Measurements from ENCODE around the gene PKM.

PKM gene

DNA sequence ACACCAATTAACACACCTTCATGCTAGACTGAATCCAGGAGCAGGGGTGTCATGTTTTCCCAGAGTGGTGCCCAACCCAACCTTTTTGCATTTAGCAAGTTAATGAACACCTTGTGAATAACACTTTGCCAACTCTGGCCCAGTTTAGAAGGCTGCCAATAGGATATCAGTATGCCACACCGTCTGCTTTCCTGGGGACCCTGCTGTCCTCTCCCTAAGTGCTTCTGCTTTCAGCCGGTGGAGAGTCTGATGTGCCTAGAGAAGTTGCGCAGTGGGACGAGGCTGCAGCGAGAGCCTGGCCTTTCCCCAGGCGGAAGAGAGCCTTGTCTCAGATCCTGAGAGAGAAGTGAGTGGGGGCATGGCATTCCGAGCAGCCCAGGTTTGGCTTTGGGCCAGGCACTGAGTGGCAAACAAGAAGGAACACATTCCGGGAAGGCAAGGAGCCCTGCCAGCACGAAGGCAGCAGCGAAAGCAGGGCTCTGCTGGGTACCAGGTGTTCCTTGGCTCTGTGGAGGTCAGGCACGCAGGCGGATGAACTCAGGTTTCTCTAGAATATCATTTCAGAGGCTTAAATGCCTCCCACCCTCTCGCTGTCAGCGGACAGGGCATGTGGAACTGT is 75.9 kb downstream of the PKM start:
- no peak for ATAC-seq

DNA sequence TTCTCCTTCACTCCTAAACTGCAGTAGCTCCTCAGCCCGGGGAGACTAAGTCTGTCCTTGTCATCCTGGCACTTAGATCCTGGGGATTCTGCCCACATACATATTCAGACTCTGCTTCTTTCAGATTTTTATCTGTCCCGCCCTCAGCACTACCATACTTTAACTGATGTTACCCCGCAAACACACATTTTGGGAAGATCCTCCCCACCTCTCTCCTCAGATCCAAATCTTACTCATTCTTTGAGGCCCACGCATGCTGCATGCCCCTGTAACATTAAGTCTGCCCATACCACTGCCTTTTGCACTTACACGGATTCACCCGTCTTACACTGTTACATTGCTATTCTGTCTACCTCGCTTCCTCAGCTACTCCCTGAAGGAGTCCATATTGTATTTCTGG is 76.7 kb downstream of the PKM start:
- no peak for ATAC-seq

DNA sequence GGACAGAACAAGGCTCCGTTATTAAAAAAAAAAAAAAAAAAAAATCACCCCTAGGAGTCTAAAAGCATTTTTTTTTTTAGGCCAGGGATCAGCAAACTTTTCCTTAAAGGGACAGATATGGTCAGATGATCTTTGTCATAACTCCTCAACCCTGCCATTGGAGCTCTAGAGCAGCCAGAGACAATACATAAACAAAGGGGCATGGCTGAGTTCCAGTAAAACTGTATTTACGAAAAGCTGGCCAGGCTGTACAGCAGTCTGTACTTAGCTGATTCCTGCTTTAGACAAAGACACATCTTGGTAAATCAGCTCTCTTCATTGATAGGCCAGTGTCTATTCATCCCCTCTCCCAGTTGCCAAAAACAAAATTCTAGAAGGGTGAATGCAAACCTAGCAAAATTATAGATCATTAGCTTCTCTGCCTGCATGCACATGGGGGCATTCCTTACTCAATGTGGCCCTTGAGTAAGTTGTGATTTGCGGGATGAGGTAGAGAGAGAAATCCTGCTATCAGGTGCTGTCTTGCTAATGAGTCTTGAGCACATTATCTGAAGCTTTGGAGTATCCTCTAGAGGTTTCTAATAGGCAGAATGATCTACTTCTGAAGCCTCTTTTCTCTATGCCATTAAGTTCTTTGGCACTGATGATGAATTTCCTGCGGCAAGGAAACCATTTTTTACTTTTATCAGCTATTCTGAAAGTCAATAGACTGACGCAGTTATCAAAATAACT is 77.6 kb downstream of the PKM start:
- ATAC-seq, result no peak

Data from activated CD4-positive, CD25-positive, alpha-beta regulatory T cell treated with anti-CD3 and anti-CD28 coated beads, Interleukin-2, amount 50 U/mL, for 24 hours (primary cell).